Transverse colon (tissue), 4 donors: ENCODE data around the gene GTPBP1.

ENCODE experiments used
- CTCF ChIP-seq, 5 experiments: fragments of 200-600 bp in 3 of 5; fragments of 450-650 bp in 2 of 5; sonication (generic) in 3 of 5; IDR thresholded peaks; 1 replicate in 2 of 5; 2 replicates in 3 of 5; pipeline ENCODE4 v1.5.1; 2016 to 2017; ENCODE audit warnings: antibody characterized with exemption in 5 of 5, inconsistent platforms in 3 of 5, mild to moderate bottlenecking in 2 of 5, moderate library complexity in 1 of 5
- POLR2AphosphoS5 ChIP-seq, 3 donors: sonication (generic); formaldehyde crosslinking; IDR thresholded peaks; one replicate each; pipeline ENCODE4 v1.6.1; 2016; ENCODE audit warnings: antibody characterized with exemption in 3 of 3

- TF ChIP-seq POLR2AphosphoS5 (IDR thresholded peaks at IDR 0.05) (peak in 1 of 3 donors; percentile 32), CTCF (IDR thresholded peaks at IDR 0.05) (no peak)
Measured at GRCh38 chr22:38751422-38752346, 45.9 kb downstream of the GTPBP1 start.
